Measurements from ENCODE around the gene SPATA45.

DNA sequence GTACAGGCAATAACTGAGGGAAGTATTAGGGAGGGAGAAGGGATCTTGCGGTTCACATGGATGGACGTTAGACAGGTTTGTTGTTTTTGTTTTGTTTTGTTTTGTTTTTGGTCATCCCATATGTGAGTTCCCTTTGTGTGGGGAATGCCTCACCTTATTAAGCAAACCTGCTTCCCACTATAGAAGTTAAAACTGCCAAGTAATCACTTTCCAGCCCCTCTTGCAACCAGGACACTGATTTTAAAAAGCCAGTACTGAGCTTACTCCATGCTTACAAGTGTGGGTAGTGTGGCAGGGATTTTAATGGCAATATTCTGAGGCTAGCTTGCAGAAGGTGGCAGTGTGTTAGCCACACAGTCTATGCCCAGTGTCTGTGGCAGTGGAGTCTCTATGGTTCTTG lies 26.5 kb downstream of the SPATA45 start:
- TF ChIP-seq ZNF202 (tag by site-specific recombination; IDR thresholded peaks at IDR 0.05; ENCODE audit: borderline replicate concordance) (no peak), ZNF596 (tag by site-specific recombination; IDR thresholded peaks at IDR 0.05) (no peak), ZNF391 (tag by site-specific recombination; IDR thresholded peaks at IDR 0.05; ENCODE audit: borderline replicate concordance, low read depth) (no peak), ZNF416 (tag by site-specific recombination; IDR thresholded peaks at IDR 0.05) (no peak), ZNF558 (tag by site-specific recombination; IDR thresholded peaks at IDR 0.05) (no peak), BCL11A (tag by site-specific recombination; IDR thresholded peaks at IDR 0.05; ENCODE audit: low read depth) (no peak), ZNF514 (tag by site-specific recombination; IDR thresholded peaks at IDR 0.05) (no peak), ZSCAN30 (tag by site-specific recombination; IDR thresholded peaks at IDR 0.05) (no peak), ZNF121 (tag by site-specific recombination; IDR thresholded peaks at IDR 0.05) (no peak), ZEB2 (tag by site-specific recombination; IDR thresholded peaks at IDR 0.05) (no peak), KLF1 (tag by site-specific recombination; IDR thresholded peaks at IDR 0.05) (no peak)
- TF ChIP-seq, protein P1, sequence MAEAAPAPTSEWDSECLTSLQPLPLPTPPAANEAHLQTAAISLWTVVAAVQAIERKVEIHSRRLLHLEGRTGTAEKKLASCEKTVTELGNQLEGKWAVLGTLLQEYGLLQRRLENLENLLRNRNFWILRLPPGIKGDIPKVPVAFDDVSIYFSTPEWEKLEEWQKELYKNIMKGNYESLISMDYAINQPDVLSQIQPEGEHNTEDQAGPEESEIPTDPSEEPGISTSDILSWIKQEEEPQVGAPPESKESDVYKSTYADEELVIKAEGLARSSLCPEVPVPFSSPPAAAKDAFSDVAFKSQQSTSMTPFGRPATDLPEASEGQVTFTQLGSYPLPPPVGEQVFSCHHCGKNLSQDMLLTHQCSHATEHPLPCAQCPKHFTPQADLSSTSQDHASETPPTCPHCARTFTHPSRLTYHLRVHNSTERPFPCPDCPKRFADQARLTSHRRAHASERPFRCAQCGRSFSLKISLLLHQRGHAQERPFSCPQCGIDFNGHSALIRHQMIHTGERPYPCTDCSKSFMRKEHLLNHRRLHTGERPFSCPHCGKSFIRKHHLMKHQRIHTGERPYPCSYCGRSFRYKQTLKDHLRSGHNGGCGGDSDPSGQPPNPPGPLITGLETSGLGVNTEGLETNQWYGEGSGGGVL (tag by site-specific recombination; IDR thresholded peaks at IDR 0.05) = no peak
- TF ChIP-seq, protein P2, sequence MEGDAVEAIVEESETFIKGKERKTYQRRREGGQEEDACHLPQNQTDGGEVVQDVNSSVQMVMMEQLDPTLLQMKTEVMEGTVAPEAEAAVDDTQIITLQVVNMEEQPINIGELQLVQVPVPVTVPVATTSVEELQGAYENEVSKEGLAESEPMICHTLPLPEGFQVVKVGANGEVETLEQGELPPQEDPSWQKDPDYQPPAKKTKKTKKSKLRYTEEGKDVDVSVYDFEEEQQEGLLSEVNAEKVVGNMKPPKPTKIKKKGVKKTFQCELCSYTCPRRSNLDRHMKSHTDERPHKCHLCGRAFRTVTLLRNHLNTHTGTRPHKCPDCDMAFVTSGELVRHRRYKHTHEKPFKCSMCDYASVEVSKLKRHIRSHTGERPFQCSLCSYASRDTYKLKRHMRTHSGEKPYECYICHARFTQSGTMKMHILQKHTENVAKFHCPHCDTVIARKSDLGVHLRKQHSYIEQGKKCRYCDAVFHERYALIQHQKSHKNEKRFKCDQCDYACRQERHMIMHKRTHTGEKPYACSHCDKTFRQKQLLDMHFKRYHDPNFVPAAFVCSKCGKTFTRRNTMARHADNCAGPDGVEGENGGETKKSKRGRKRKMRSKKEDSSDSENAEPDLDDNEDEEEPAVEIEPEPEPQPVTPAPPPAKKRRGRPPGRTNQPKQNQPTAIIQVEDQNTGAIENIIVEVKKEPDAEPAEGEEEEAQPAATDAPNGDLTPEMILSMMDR (tag by site-specific recombination; IDR thresholded peaks at IDR 0.05) = no peak
